Fibroblast of lung (primary cell): Measurements from ENCODE around the gene RNF220.

Experiments used
- CTCF ChIP-seq, 2 donors: IDR thresholded peaks in 1 of 2; conservative IDR thresholded peaks in 1 of 2; 1 replicate in 1 of 2; 2 replicates in 1 of 2; pipeline ENCODE4 v1.5.1; 2011 to 2012; ENCODE audit warnings: low read length in 2 of 2, control low read depth in 1 of 2, inconsistent platforms in 1 of 2, low read depth in 1 of 2, mild to moderate bottlenecking in 1 of 2
- EZH2 ChIP-seq: IDR thresholded peaks from 2 replicates; pipeline ENCODE4 v1.5.1; 2012; ENCODE audit warnings: low read length, control low read depth, mild to moderate bottlenecking; ENCODE audit errors: missing control alignments

- TF ChIP-seq CTCF (conservative IDR thresholded peaks at IDR 0.05 in 1 of 2, IDR thresholded peaks at IDR 0.05 in 1 of 2; ENCODE audit: low read depth in 1 of 2, low read length in 2 of 2) (no peak), EZH2 (no peak)
These were observed 100.3 kb downstream of the RNF220 start for GRCh38 chr1:44505210-44505993.
